Thoracic aorta (tissue), 2 donors: ENCODE measurements around the gene STK32A. TPM values are rescaled to one million over a fixed set of nuclear protein-coding genes. Genes with fewer than 3 reads are reported as not detected.

Experiments used
- ATAC-seq: fragments of 150-250 bp; one replicate; pipeline ENCODE4 v1.8.0; 2017; ENCODE audit warnings: low read depth; ENCODE audit not compliant: insufficient number of reproducible peaks, low FRiP score
- DNase-seq: peaks from one replicate; pipeline ENCODE4 v3.0.0-alpha.2; 2020; ENCODE audit warnings: low spot score
- H3K27ac ChIP-seq, 2 donors: fragments of 200-600 bp; sonication (generic); 1 replicate in 1 of 2; 2 replicates in 1 of 2; pipeline ENCODE4 v1.5.1; 2016; ENCODE audit warnings: mild to moderate bottlenecking in 2 of 2, moderate library complexity in 2 of 2
- H3K27me3 ChIP-seq: fragments of 200-600 bp; sonication (generic); replicated peaks from 2 replicates; pipeline ENCODE4 v1.6.0; 2016; ENCODE audit warnings: mild to moderate bottlenecking; ENCODE audit not compliant: insufficient read depth
- H3K36me3 ChIP-seq: fragments of 200-600 bp; sonication (generic); one replicate; pipeline ENCODE4 v1.5.1; 2016
- H3K4me1 ChIP-seq, 2 donors: fragments of 200-600 bp; sonication (generic); 1 replicate in 1 of 2; 2 replicates in 1 of 2; pipeline versions ENCODE4 v1.5.1 to v1.6.0; 2016; ENCODE audit warnings: low read depth in 2 of 2, mild to moderate bottlenecking in 1 of 2; ENCODE audit not compliant: control insufficient read depth in 1 of 2
- H3K4me3 ChIP-seq: fragments of 200-600 bp; sonication (generic); 2 replicates; pipeline ENCODE4 v1.5.1; 2016; ENCODE audit warnings: mild to moderate bottlenecking
- H3K9me3 ChIP-seq: fragments of 200-600 bp; sonication (generic); 2 replicates; pipeline ENCODE4 v1.5.1; 2016
- total RNA-seq, 2 donors: library from RNA; depleted of rRNA; stranded (reverse); fragments of >200 nt; gene quantifications; one replicate each; pipeline versions ENCODE4 v1.1.0 to v1.2.3, GENCODE V29; 2016
- TF ChIP-seq, protein P1 (sequence below): fragments of 200-600 bp; sonication (generic); IDR thresholded peaks from one replicate; pipeline ENCODE4 v1.5.1; 2019; ENCODE audit warnings: antibody characterized with exemption

STK32A gene
- total RNA-seq, 2 donors from 2014 or later: 8.0 to 9.5 TPM

DNA sequence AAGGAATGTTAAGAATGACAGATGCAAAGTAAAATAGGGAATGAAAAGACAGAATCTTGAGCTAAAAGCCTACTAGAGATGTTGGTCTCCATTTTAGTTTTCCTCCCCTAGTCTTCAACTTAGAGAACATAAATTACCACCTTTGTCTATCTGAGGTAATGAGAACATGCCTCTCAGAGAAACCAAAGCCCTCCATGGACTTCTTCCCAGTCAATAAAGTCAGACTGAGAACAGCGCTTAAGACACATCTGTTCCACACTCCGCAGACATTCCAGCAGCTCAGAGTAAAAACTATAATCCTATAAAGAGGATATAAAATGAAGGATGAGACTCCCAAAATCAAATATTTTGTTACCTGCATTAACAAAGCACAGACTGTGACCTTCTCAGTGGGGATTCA lies 195.8 kb downstream of the STK32A start:
- H3K4me1 ChIP-seq: peaks cover 47 to 84% of the 10 kb centered on the region in 2 donors
- DNase-seq (no peak), ATAC-seq (no peak)
- H3K9me3 ChIP-seq: no peaks in the 10 kb centered on the region
- peak overlapping the region; percentile 26 to 76 for H3K27ac ChIP-seq
- TF ChIP-seq, protein P1, sequence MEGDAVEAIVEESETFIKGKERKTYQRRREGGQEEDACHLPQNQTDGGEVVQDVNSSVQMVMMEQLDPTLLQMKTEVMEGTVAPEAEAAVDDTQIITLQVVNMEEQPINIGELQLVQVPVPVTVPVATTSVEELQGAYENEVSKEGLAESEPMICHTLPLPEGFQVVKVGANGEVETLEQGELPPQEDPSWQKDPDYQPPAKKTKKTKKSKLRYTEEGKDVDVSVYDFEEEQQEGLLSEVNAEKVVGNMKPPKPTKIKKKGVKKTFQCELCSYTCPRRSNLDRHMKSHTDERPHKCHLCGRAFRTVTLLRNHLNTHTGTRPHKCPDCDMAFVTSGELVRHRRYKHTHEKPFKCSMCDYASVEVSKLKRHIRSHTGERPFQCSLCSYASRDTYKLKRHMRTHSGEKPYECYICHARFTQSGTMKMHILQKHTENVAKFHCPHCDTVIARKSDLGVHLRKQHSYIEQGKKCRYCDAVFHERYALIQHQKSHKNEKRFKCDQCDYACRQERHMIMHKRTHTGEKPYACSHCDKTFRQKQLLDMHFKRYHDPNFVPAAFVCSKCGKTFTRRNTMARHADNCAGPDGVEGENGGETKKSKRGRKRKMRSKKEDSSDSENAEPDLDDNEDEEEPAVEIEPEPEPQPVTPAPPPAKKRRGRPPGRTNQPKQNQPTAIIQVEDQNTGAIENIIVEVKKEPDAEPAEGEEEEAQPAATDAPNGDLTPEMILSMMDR: no peak
- no peak overlapping the region for H3K4me3 ChIP-seq
- no peaks in the 10 kb centered on the region for H3K27me3 ChIP-seq
- H3K36me3 ChIP-seq: no peaks in the 10 kb centered on the region

DNA sequence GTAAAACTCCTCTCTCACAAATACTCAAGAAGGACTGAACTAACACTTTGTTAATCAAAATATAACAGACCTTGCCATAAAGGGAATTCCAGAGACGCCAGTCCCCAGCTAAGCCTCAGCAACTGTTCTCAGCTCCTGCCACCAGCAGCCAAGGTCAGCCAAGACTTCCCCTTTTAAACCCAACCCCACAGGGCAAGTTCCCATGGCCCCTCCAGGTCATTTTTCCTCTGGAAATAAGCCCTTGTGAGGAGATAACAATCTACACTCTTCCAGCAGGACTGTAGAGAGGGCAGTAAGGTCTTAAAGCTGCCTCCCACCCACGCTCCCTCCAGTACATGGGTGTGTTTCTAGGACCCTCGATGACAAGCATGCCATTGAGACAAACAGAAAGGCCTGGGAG lies 196.8 kb downstream of the STK32A start:
- H3K27ac ChIP-seq: peak overlapping the region; percentile 62 to 76
- ATAC-seq: no peak

DNA sequence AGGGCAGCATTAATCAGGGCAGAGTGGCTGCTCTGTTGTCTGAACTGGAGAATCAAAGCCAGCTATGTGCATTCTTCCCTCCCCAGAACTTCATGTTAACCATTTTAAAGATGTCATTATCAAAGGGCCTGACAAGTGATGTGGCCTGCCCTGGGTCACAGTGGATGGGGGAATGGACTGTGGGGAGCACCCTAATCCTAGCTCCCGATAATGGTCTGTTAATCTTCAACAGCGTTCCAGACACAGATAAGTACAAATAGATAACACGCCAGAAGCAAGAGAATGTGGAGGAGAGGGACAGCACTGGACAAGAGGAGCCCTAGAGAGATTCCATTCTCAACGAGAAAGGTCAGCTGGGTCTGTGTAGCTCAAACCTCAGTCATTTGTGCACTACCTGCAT lies 197.5 kb downstream of the STK32A start:
- ATAC-seq (no peak), DNase-seq (no peak)
- Histone ChIP-seq H3K36me3 (no peaks in the 10 kb centered on the region), H3K27me3 (no peaks in the 10 kb centered on the region), H3K9me3 (no peaks in the 10 kb centered on the region), H3K4me3 (no peak overlapping the region), H3K4me1 (peaks cover 53 to 84% of the 10 kb centered on the region in 2 donors), H3K27ac (peak overlapping the region; percentile 62 to 76)
- TF ChIP-seq, protein P1: no peak

More for the DNA sequence above, 196.8 kb downstream of the STK32A start:
- Histone ChIP-seq H3K9me3 (no peaks in the 10 kb centered on the region), H3K4me1 (peaks cover 54 to 84% of the 10 kb centered on the region in 2 donors), H3K36me3 (no peaks in the 10 kb centered on the region), H3K27me3 (no peaks in the 10 kb centered on the region), H3K4me3 (no peak overlapping the region)
- TF ChIP-seq, protein P1: no peak
- DNase-seq: no peak

DNA sequence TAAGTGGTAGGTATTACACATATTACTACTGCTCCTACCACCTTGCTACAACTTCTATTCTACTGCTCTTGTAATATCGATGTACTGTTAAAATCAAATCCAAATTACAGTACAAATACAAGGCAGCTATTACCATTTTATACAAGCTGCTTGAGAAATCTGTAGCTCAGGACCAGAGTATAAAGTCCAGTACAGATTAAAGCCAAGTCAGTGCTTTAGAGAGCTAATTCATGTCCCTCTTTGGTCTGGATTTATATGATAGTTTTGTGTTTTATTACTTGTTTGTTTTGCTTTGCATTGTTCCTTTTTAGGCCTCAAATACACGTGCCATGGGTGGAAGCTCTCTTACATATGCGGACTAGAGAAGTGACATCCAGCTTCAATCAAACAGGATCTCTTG lies 199.2 kb downstream of the STK32A start:
- ATAC-seq: no peak
- TF ChIP-seq, protein P1: no peak
- H3K27me3 ChIP-seq: no peaks in the 10 kb centered on the region
- H3K27ac ChIP-seq: no peak overlapping the region
- no peak overlapping the region for H3K4me3 ChIP-seq
- H3K4me1 ChIP-seq: peaks cover 44 to 84% of the 10 kb centered on the region in 2 donors
- no peak for DNase-seq
- no peaks in the 10 kb centered on the region for H3K36me3 ChIP-seq
- H3K9me3 ChIP-seq: no peaks in the 10 kb centered on the region

DNA sequence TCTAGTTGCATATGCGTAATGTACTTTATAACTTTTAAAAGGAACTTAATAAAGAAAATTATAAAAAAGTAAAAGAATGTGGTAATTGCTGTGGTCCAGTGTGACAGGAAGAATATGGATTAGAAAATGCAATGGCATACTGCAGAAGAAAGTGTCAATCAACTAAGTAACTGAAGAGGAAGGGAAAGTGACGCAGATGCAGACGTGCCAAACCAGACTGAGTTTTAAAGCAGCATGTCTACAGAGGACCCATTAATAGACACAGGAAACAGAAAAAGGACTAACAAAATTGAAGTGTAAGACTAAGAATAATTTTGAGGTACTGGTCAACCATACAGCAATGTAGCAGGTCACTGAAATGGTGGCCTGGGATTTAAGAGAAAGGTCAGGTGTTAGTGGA lies 201.8 kb downstream of the STK32A start:
- no peak for ATAC-seq
- no peaks in the 10 kb centered on the region for H3K36me3 ChIP-seq
- TF ChIP-seq, protein P1: no peak
- H3K27ac ChIP-seq: peak overlapping the region; percentile 1 to 17
- H3K27me3 ChIP-seq: no peaks in the 10 kb centered on the region
- H3K9me3 ChIP-seq: no peaks in the 10 kb centered on the region
- no peak overlapping the region for H3K4me3 ChIP-seq
- no peak for DNase-seq
- peaks cover 39 to 80% of the 10 kb centered on the region in 2 donors for H3K4me1 ChIP-seq
